Spleen (tissue), 7 donors: ENCODE data around the gene LIG4.

ENCODE experiments used
- CTCF ChIP-seq, 11 experiments: fragments of 200-600 bp in 7 of 11; fragments of 450-650 bp in 4 of 11; sonication (generic) in 4 of 11; IDR thresholded peaks in 8 of 11; conservative IDR thresholded peaks in 3 of 11; 1 replicate in 7 of 11; 2 replicates in 4 of 11; pipeline versions ENCODE4 v1.4.0 to v1.8.0; 2016 to 2021; ENCODE audit warnings: antibody characterized with exemption in 11 of 11, inconsistent platforms in 4 of 11, mild to moderate bottlenecking in 1 of 11
- POLR2A ChIP-seq, 3 donors: fragments of 450-650 bp; IDR thresholded peaks; one replicate each; pipeline ENCODE4 v1.5.1; 2017; ENCODE audit warnings: antibody characterized with exemption in 3 of 3, mild to moderate bottlenecking in 1 of 3
- donor health status: DM: no; HTN: no; CAD: no; lungs with moderate emphysema.
- donor health status: DM: no; HTN: no; CAD: no.
- donor health status: DM: no; HTN: no; CAD: no.

- TF ChIP-seq POLR2A (IDR thresholded peaks at IDR 0.05) (no peak), CTCF (IDR thresholded peaks at IDR 0.05 in 8 of 11, conservative IDR thresholded peaks at IDR 0.05 in 3 of 11) (no peak)
Measured at GRCh38 chr13:108263621-108264355, 48.5 kb upstream of the LIG4 start.
